SK-N-SH (cell line): ENCODE measurements around the gene RBL2. TPM values are rescaled to one million over a fixed set of nuclear protein-coding genes. Genes with fewer than 3 reads are reported as not detected.
"Not testable (repeated sequence)": the region's sequence is repeated elsewhere in the genome, so short reads cannot be mapped to it uniquely, and the experiment has no call there.

ENCODE experiments used
- CTCF ChIA-PET: fragments of 300-600, 350-600 bp; formaldehyde crosslinking; extraction: SDS; loops from one replicate; lab custom pipeline; 2021; lab: Yijun Ruan, JAX
- POLR2A ChIA-PET: fragments of 350-600 bp; sonication (Branson Sonifier 250); formaldehyde crosslinking; extraction: SDS; loops from one replicate; lab custom pipeline; 2020; ENCODE audit warnings: antibody characterized with exemption, inconsistent platforms; lab: Yijun Ruan, JAX
- DNase-seq: peaks from one replicate; pipeline ENCODE4 v3.0.0; 2012
- H2AFZ ChIP-seq: fragments of 200-600 bp; sonication (generic); 2 replicates; pipeline ENCODE4 v1.8.1; 2016; ENCODE audit warnings: antibody characterized with exemption, mild to moderate bottlenecking, low read depth
- H3F3A ChIP-seq: fragments of 200-600 bp; sonication (generic); replicated peaks from 2 replicates; pipeline ENCODE3; 2016; ENCODE audit warnings: antibody characterized with exemption, mild to moderate bottlenecking; ENCODE audit not compliant: insufficient read depth
- H3K27ac ChIP-seq, 2 experiments: fragments of 200-500 bp in 1 of 2; fragments of 200-600 bp in 1 of 2; sonication (Bioruptor generic) in 1 of 2; sonication (generic), shearing (Covaris generic) in 1 of 2; 2 replicates each; pipeline versions ENCODE4 v1.5.1 to v1.6.1; 2014 to 2016; ENCODE audit warnings: low read depth in 2 of 2, inconsistent platforms in 1 of 2, low read length in 1 of 2, mild to moderate bottlenecking in 1 of 2, mixed read lengths in 1 of 2
- H3K27me3 ChIP-seq: fragments of 200-600 bp; sonication (generic), shearing (Covaris generic); 2 replicates; pipeline ENCODE4 v1.6.1; 2016; ENCODE audit warnings: mixed run types; ENCODE audit not compliant: insufficient read depth
- H3K36me3 ChIP-seq, 2 experiments: fragments of 200-500 bp in 1 of 2; fragments of 200-600 bp in 1 of 2; sonication (Bioruptor generic) in 1 of 2; sonication (generic) in 1 of 2; replicated peaks in 1 of 2; 2 replicates each; pipeline versions ENCODE3 to v1.5.1; 2014 to 2016; ENCODE audit warnings: low read length in 1 of 2, mild to moderate bottlenecking in 1 of 2; ENCODE audit not compliant: insufficient read depth in 2 of 2, control insufficient read depth in 1 of 2
- H3K4me1 ChIP-seq, 2 experiments: fragments of 200-500 bp in 1 of 2; fragments of 200-600 bp in 1 of 2; sonication (Bioruptor generic) in 1 of 2; sonication (generic), shearing (Covaris generic) in 1 of 2; 2 replicates each; pipeline versions ENCODE4 v1.5.1 to v1.6.1; 2014 to 2016; ENCODE audit warnings: low read depth in 1 of 2, low read length in 1 of 2, mixed run types in 1 of 2; ENCODE audit not compliant: insufficient read depth in 2 of 2, control insufficient read depth in 1 of 2
- H3K4me2 ChIP-seq: fragments of 200-600 bp; sonication (generic), shearing (Covaris generic); 2 replicates; pipeline ENCODE4 v1.6.1; 2017; ENCODE audit warnings: mixed run types
- H3K4me3 ChIP-seq, 2 experiments: fragments of 200-500 bp in 1 of 2; fragments of 200-600 bp in 1 of 2; sonication (Bioruptor generic) in 1 of 2; sonication (generic), shearing (Covaris generic) in 1 of 2; 2 replicates each; pipeline versions ENCODE4 v1.5.1 to v1.8.1; 2014 to 2016; ENCODE audit warnings: low read depth in 2 of 2, inconsistent platforms in 1 of 2, low read length in 1 of 2, mild to moderate bottlenecking in 1 of 2, mixed read lengths in 1 of 2, moderate library complexity in 1 of 2
- H3K79me2 ChIP-seq: fragments of 200-600 bp; sonication (generic); 2 replicates; pipeline ENCODE4 v1.8.1; 2017; ENCODE audit warnings: mild to moderate bottlenecking; ENCODE audit not compliant: insufficient read depth
- H3K9ac ChIP-seq: fragments of 200-600 bp; sonication (generic); 2 replicates; pipeline ENCODE4 v1.6.1; 2017; ENCODE audit warnings: mixed run types
- H3K9me2 ChIP-seq: fragments of 200-600 bp; sonication (generic); 2 replicates; pipeline ENCODE4 v1.6.1; 2017; ENCODE audit warnings: mixed run types
- H3K9me3 ChIP-seq: fragments of 200-600 bp; sonication (generic); 2 replicates; pipeline ENCODE4 v1.6.1; 2017; ENCODE audit warnings: mixed run types, mild to moderate bottlenecking, moderate library complexity
- H4K20me1 ChIP-seq: fragments of 200-600 bp; sonication (generic); 2 replicates; pipeline ENCODE4 v1.6.1; 2017; ENCODE audit warnings: mild to moderate bottlenecking, mixed run types; ENCODE audit not compliant: insufficient read depth
- CTCF ChIP-seq: fragments of 200-600 bp; sonication (generic); IDR thresholded peaks from 2 replicates; pipeline ENCODE4 v1.6.1; 2017; ENCODE audit warnings: antibody characterized with exemption, mild to moderate bottlenecking, moderate library complexity
- EP300 ChIP-seq, 2 experiments: IDR thresholded peaks; 2 replicates each; pipeline versions ENCODE4 v1.4.0 to v1.6.1; 2012; ENCODE audit warnings: borderline replicate concordance in 1 of 2, low read depth in 1 of 2, low read length in 1 of 2
- EZH2phosphoT487 ChIP-seq: fragments of 200-600 bp; sonication (generic); IDR thresholded peaks from 2 replicates; pipeline ENCODE4 v1.6.1; 2017; ENCODE audit warnings: low read depth, mixed run types, mild to moderate bottlenecking, antibody characterized with exemption, moderate library complexity, borderline replicate concordance
- FOSL2 ChIP-seq: IDR thresholded peaks from 2 replicates; pipeline ENCODE4 v1.4.0; 2012; ENCODE audit warnings: low read depth, mild to moderate bottlenecking, moderate library complexity, borderline replicate concordance
- FOXM1 ChIP-seq: IDR thresholded peaks from 2 replicates; pipeline ENCODE4 v1.4.0; 2012; ENCODE audit warnings: low read depth, mild to moderate bottlenecking
- GATA2 ChIP-seq: sonication (generic); formaldehyde crosslinking; IDR thresholded peaks from 2 replicates; pipeline ENCODE4 v1.5.0; 2020; ENCODE audit warnings: mild to moderate bottlenecking, missing genetic modification reagents
- MAX ChIP-seq: IDR thresholded peaks from 2 replicates; pipeline ENCODE4 v1.4.0; 2012; ENCODE audit warnings: low read depth
- NFIC ChIP-seq: IDR thresholded peaks from 2 replicates; pipeline ENCODE4 v1.4.0; 2012; ENCODE audit warnings: borderline replicate concordance
- NRF1 ChIP-seq: IDR thresholded peaks from 2 replicates; pipeline ENCODE4 v1.6.1; 2012; ENCODE audit warnings: low read depth, mild to moderate bottlenecking, low read length
- RAD21 ChIP-seq: IDR thresholded peaks from 2 replicates; pipeline ENCODE4 v1.6.1; 2012; ENCODE audit warnings: mild to moderate bottlenecking, low read length
- RXRA ChIP-seq: IDR thresholded peaks from 2 replicates; pipeline ENCODE4 v1.4.0; 2012; ENCODE audit warnings: low read depth, mild to moderate bottlenecking, borderline replicate concordance
- SIN3A ChIP-seq: IDR thresholded peaks from 2 replicates; pipeline ENCODE4 v1.6.1; 2012; ENCODE audit warnings: low read depth, mild to moderate bottlenecking, low read length, moderate library complexity, borderline replicate concordance
- TAF1 ChIP-seq: IDR thresholded peaks from 2 replicates; pipeline ENCODE4 v1.6.1; 2012; ENCODE audit warnings: low read depth, mild to moderate bottlenecking, low read length, moderate library complexity, borderline replicate concordance
- USF2 ChIP-seq: fragments of 150-350 bp; IDR thresholded peaks from 2 replicates; pipeline ENCODE4 v1.6.1; 2017; ENCODE audit warnings: antibody characterized with exemption, low read length, low read depth, borderline replicate concordance
- YY1 ChIP-seq: IDR thresholded peaks from 2 replicates; pipeline ENCODE4 v1.4.0; 2012; ENCODE audit warnings: low read depth, mild to moderate bottlenecking
- WGBS: methylation state at CpG from one replicate; pipeline ENCODE4 v1.1.6; 2017; ENCODE audit warnings: low lambda C conversion rate; 5-methylcytosine and 5-hydroxymethylcytosine counted together
- polyA plus RNA-seq, 3 experiments: library from polyadenylated mRNA; depleted of rRNA; stranded (reverse); fragments of >200 nt; gene quantifications; 2 replicates each; pipeline ENCODE4 v1.2.3, GENCODE V29; 2012
- TF ChIP-seq, protein P1 (sequence below): fragments of 150-350 bp; IDR thresholded peaks from 2 replicates; pipeline ENCODE4 v1.6.1; 2016; ENCODE audit warnings: mild to moderate bottlenecking, low read depth, low read length
- TF ChIP-seq, protein P2 (sequence below): IDR thresholded peaks from 2 replicates; pipeline ENCODE4; 2012

RBL2 gene
- polyA plus RNA-seq, 1 of the 3 experiments (the other 2 are of a cell fraction) = 28.0 TPM

DNA sequence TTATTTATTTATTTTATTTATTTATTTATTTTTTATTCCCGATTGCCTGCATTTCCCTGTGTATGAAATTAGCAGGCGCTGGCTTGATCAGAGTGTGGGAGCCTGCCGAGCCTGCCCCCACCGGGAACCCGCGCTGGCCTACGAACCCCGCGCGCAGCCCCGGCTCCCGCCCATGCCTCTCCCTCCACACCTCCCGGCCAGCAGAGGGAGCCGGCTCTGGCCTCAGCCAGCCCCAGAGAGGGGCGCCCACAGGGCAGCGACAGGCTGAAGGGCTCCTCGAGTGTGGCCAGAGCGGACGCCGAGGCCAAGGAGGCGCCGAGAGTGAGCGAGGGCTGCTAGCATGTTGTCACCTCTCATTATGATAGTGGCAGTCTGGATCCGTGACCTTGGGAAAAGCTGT is 13.0 kb upstream of the RBL2 start:
- H3K4me3 ChIP-seq = no peak overlapping the region
- TF ChIP-seq FOXM1 (no peak), TAF1 (no peak), CTCF (no peak), EZH2phosphoT487 (no peak), USF2 (no peak), NFIC (no peak), RAD21 (no peak), YY1 (no peak), GATA2 (CRISPR knock-in tag) (no peak), MAX (no peak), NRF1 (no peak), FOSL2 (no peak), RXRA (no peak), EP300 (IDR thresholded peaks at IDR 0.05; ENCODE audit: borderline replicate concordance in 1 of 2, low read depth in 1 of 2, low read length in 1 of 2) (no peak), SIN3A (no peak)
- TF ChIP-seq, protein P1, sequence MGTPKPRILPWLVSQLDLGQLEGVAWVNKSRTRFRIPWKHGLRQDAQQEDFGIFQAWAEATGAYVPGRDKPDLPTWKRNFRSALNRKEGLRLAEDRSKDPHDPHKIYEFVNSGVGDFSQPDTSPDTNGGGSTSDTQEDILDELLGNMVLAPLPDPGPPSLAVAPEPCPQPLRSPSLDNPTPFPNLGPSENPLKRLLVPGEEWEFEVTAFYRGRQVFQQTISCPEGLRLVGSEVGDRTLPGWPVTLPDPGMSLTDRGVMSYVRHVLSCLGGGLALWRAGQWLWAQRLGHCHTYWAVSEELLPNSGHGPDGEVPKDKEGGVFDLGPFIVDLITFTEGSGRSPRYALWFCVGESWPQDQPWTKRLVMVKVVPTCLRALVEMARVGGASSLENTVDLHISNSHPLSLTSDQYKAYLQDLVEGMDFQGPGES = no peak
- TF ChIP-seq, protein P2, sequence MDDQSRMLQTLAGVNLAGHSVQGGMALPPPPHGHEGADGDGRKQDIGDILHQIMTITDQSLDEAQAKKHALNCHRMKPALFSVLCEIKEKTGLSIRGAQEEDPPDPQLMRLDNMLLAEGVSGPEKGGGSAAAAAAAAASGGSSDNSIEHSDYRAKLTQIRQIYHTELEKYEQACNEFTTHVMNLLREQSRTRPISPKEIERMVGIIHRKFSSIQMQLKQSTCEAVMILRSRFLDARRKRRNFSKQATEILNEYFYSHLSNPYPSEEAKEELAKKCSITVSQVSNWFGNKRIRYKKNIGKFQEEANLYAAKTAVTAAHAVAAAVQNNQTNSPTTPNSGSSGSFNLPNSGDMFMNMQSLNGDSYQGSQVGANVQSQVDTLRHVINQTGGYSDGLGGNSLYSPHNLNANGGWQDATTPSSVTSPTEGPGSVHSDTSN = no peak
- no peaks in the 10 kb centered on the region for H3K9me2 ChIP-seq
- H3K4me1 ChIP-seq = no peaks in the 10 kb centered on the region
- H3K27ac ChIP-seq = no peak overlapping the region
- ChIA-PET POLR2A (no interaction called here), CTCF (interaction anchor here (0.7 kb wide), 1 partner anchor 29 kb away, joined by 3 read pairs; no protein-coding TSS in a partner anchor)
- no peaks in the 10 kb centered on the region for H3K36me3 ChIP-seq
- 86% methylated on average over 24 of the region's 24 CpGs for WGBS
- H3K9me3 ChIP-seq = peaks cover 12% of the 10 kb centered on the region; the same call in 1 of the 2 replicates
- H2AFZ ChIP-seq = no peak overlapping the region
- no peaks in the 10 kb centered on the region for H3K79me2 ChIP-seq
- no peaks in the 10 kb centered on the region for H4K20me1 ChIP-seq
- no peak overlapping the region for H3K4me2 ChIP-seq
- H3K9ac ChIP-seq = no peak overlapping the region
- H3F3A ChIP-seq = no peaks in the 10 kb centered on the region
- DNase-seq = no peak
- H3K27me3 ChIP-seq = no peaks in the 10 kb centered on the region

GRCh38 chr16:53423968-53424367 is 10.3 kb upstream of the RBL2 start:
- H2AFZ ChIP-seq, H3K4me1 ChIP-seq, H3K27ac ChIP-seq, POLR2A ChIA-PET, H3K27me3 ChIP-seq, H4K20me1 ChIP-seq, H3F3A ChIP-seq, H3K79me2 ChIP-seq, H3K4me2 ChIP-seq, CTCF ChIA-PET, H3K4me3 ChIP-seq, DNase-seq, H3K9ac ChIP-seq, H3K36me3 ChIP-seq, H3K9me2 ChIP-seq: not testable (repeated sequence)
- 80% methylated on average over 1 of the region's 1 CpG for WGBS
- H3K9me3 ChIP-seq = peaks cover 12% of the 10 kb centered on the region; the same call in 1 of the 2 replicates
